Ovary (tissue), 3 donors: ENCODE data around the gene NFASC.

ENCODE experiments used
- CTCF ChIP-seq, 3 donors: fragments of 450-650 bp in 2 of 3; fragments of 200-600 bp in 1 of 3; IDR thresholded peaks; one replicate each; pipeline versions ENCODE4 v1.5.1 to v1.8.0; 2016 to 2022; ENCODE audit warnings: antibody characterized with exemption in 3 of 3, mild to moderate bottlenecking in 1 of 3
- EP300 ChIP-seq: sonication (generic); formaldehyde crosslinking; IDR thresholded peaks from one replicate; pipeline ENCODE4 v1.6.1; 2017; ENCODE audit warnings: antibody characterized with exemption
- donor health status: DM: no; HTN: no; CAD: no.

GRCh38 chr1:205057808-205058575 is 187.3 kb downstream of the NFASC start:
- TF ChIP-seq EP300 (no peak), CTCF (IDR thresholded peaks at IDR 0.05) (no peak)
